Neural cell (in vitro differentiated cells): ENCODE results near the gene MLKL.

Experiments
- EZH2 ChIP-seq: fragments of 200-600, 300-800 bp; shearing (Covaris generic), sonication (generic); IDR thresholded peaks from 2 replicates; pipeline ENCODE4 v1.6.1; 2014; ENCODE audit warnings: antibody characterized with exemption, low read length, borderline replicate concordance, mild to moderate bottlenecking; ENCODE audit not compliant: insufficient read depth, poor library complexity, severe bottlenecking
- MXI1 ChIP-seq: fragments of 450-650 bp; conservative IDR thresholded peaks from 2 replicates; pipeline ENCODE4 v1.6.1; 2014; ENCODE audit warnings: antibody characterized with exemption, mild to moderate bottlenecking; ENCODE audit not compliant: poor library complexity, severe bottlenecking
- TF ChIP-seq, protein P1 (sequence below): fragments of 450-650 bp; IDR thresholded peaks from 2 replicates; pipeline ENCODE4 v1.5.1; 2014; ENCODE audit warnings: antibody characterized with exemption, mild to moderate bottlenecking, moderate library complexity; ENCODE audit not compliant: poor library complexity, severe bottlenecking

DNA sequence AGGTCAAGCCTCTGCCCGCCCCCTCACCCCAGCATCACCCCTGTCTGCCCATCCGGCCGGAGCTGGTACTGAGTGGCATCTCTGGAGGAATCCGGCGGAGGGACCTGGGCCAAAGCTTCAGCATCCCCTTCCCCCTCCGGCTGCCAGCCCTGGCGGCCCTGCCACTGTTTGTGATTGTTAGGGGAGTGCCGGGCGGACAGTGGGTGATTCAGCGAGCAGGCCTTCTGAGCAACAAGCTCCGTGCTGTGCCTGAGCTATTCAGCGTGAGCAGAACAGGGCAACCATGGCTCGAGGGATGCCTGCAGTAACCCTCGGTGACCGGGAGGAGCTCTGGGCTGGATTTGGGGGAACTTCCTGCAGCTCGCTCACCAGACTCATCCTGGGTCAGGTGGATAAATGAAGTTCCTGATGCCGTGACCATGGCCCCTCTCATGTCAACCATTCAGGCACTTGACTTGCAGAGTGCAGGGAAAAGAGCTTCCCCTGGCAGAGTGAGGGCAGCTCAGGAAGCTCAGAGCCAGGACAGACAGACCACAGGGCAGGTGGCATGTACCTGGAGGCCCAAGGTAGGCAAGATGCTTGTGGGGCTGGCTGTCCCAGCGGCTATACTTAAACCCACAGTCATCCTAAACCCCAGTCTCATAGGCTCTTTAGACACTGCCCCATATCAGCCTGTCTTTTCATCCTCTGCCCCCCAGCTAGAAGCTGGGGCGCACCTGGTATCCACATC is 24.3 kb upstream of the MLKL start:
- TF ChIP-seq, protein P1, sequence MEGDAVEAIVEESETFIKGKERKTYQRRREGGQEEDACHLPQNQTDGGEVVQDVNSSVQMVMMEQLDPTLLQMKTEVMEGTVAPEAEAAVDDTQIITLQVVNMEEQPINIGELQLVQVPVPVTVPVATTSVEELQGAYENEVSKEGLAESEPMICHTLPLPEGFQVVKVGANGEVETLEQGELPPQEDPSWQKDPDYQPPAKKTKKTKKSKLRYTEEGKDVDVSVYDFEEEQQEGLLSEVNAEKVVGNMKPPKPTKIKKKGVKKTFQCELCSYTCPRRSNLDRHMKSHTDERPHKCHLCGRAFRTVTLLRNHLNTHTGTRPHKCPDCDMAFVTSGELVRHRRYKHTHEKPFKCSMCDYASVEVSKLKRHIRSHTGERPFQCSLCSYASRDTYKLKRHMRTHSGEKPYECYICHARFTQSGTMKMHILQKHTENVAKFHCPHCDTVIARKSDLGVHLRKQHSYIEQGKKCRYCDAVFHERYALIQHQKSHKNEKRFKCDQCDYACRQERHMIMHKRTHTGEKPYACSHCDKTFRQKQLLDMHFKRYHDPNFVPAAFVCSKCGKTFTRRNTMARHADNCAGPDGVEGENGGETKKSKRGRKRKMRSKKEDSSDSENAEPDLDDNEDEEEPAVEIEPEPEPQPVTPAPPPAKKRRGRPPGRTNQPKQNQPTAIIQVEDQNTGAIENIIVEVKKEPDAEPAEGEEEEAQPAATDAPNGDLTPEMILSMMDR: no peak
- TF ChIP-seq EZH2 (no peak), MXI1 (no peak)
